Limb (tissue), 2 donors: Measurements from ENCODE around the gene ISLR2.
A peak's percentile ranks its signal among the peaks of the same experiment; 100 is the strongest.

Source experiments
- DNase-seq, 2 donors: peaks; one replicate each; pipeline ENCODE4 v3.0.0-alpha.2; 2016; ENCODE audit errors: extremely low spot score in 2 of 2

The ISLR2 gene

GRCh38 chr15:74175271-74176191 is 45.1 kb downstream of the ISLR2 start:
- no peak for DNase-seq

GRCh38 chr15:74176262-74177214 is 46.2 kb downstream of the ISLR2 start:
- DNase-seq, result peak in 1 of 2 donors; percentile 36

GRCh38 chr15:74178326-74179100 is 48.1 kb downstream of the ISLR2 start:
- no peak for DNase-seq

- DNase-seq, result peak in 1 of 2 donors; percentile 44
Observed at GRCh38 chr15:74179101-74179841, 48.9 kb downstream of the ISLR2 start.

GRCh38 chr15:74179983-74180880 is 49.8 kb downstream of the ISLR2 start:
- peak; percentile 47 to 60 for DNase-seq

GRCh38 chr15:74180881-74181602 is 50.7 kb downstream of the ISLR2 start:
- DNase-seq, result peak in 1 of 2 donors; percentile 29

- DNase-seq, result no peak
Observed at GRCh38 chr15:74182131-74182530, 51.7 kb downstream of the ISLR2 start.

- DNase-seq, result no peak
Observed at GRCh38 chr15:74184582-74185091, 54.3 kb downstream of the ISLR2 start.

GRCh38 chr15:74185710-74186348 is 55.4 kb downstream of the ISLR2 start:
- DNase-seq, result no peak
